NT2/D1 (cell line): Measurements from ENCODE around the gene NXPH1.

Experiments
- SUZ12 ChIP-seq: IDR thresholded peaks from 2 replicates; pipeline ENCODE4 v1.6.1; 2011; ENCODE audit not compliant: insufficient read length, insufficient read depth; ENCODE audit errors: extremely low read depth
- ZNF274 ChIP-seq: IDR thresholded peaks from 2 replicates; pipeline ENCODE4 v1.6.1; 2011; ENCODE audit warnings: mild to moderate bottlenecking, low read depth, low read length

DNA sequence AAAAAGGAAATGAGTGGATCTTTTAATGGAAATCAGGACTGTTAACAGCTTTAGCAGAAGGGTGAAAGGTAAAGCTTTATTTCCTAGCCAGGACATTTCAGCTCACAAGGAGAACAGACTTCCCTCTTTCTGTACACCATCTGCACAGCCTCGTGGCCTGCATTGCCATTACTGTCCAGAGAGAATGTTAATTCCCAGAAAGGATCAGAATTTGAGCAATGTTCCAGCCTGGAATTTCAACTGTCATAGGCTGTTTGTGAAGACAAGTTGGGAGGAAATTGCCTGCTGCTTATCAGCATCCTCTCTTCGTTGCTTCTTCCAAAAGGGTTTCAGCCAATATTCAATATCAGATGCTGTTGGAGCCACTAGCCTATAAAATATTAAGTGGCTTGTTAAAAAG lies 22.0 kb downstream of the NXPH1 start:
- no peak for TF ChIP-seq ZNF274
- TF ChIP-seq SUZ12, result no peak
